K562 (cell line): Measurements from ENCODE around the gene KLHL28. TPM values are rescaled to one million over a fixed set of nuclear protein-coding genes. Genes with fewer than 3 reads are reported as not detected.
A peak's percentile ranks its signal among the peaks of the same experiment; 100 is the strongest.

Experiments
- ARID3B ChIP-seq: fragments of 250-450 bp; sonication (Bioruptor Pico); IDR thresholded peaks from 2 replicates; pipeline ENCODE4 v1.4.0; 2020; ENCODE audit warnings: borderline replicate concordance
- ATF1 ChIP-seq, 2 experiments: fragments of 450-650 bp in 1 of 2; IDR thresholded peaks; 2 replicates each; pipeline ENCODE4 v1.6.1; 2016; ENCODE audit warnings: missing compliant biosample characterization in 1 of 2, missing genetic modification characterization in 1 of 2
- ESRRA ChIP-seq: fragments of 450-650 bp; IDR thresholded peaks from 2 replicates; pipeline ENCODE4 v1.6.1; 2014; ENCODE audit warnings: low read depth, mild to moderate bottlenecking, moderate library complexity, borderline replicate concordance
- FUS ChIP-seq: fragments of 200-400 bp; formaldehyde crosslinking; optimal IDR thresholded peaks from 2 replicates; pipeline ENCODE3; 2017; ENCODE audit warnings: low read depth, low read length
- NCOA6 ChIP-seq: fragments of 450-650 bp; IDR thresholded peaks from 2 replicates; pipeline ENCODE4 v1.6.1; 2017; ENCODE audit warnings: mild to moderate bottlenecking
- POLR2G ChIP-seq: fragments of 200-400 bp; formaldehyde crosslinking; IDR thresholded peaks from 2 replicates; pipeline ENCODE4 v1.6.1; 2017; ENCODE audit warnings: low read depth, mild to moderate bottlenecking, antibody characterized with exemption, low read length, moderate library complexity
- PRMT5 ChIP-seq: sonication (generic); formaldehyde crosslinking; IDR thresholded peaks from 2 replicates; pipeline ENCODE4 v1.5.0; 2020; ENCODE audit warnings: missing genetic modification reagents
- SP1 ChIP-seq: sonication (generic); formaldehyde crosslinking; IDR thresholded peaks from 2 replicates; pipeline ENCODE4 v1.8.1; 2022; ENCODE audit warnings: mild to moderate bottlenecking, missing genetic modification reagents
- TFAP4 ChIP-seq: sonication (generic); formaldehyde crosslinking; IDR thresholded peaks from 2 replicates; pipeline ENCODE4 v1.8.0; 2022; ENCODE audit warnings: missing genetic modification reagents, mild to moderate bottlenecking, moderate library complexity, borderline replicate concordance
- VEZF1 ChIP-seq: fragments of 200-800 bp; sonication (Bioruptor generic); IDR thresholded peaks from 2 replicates; pipeline ENCODE4 v1.6.1; 2017; ENCODE audit warnings: missing genetic modification characterization, missing compliant biosample characterization
- ZBTB7A ChIP-seq: IDR thresholded peaks from 2 replicates; pipeline ENCODE4 v1.6.1; 2011; ENCODE audit warnings: low read depth, mild to moderate bottlenecking, low read length, moderate library complexity, borderline replicate concordance; ENCODE audit not compliant: control insufficient read depth
- polyA plus RNA-seq, 8 experiments: library from polyadenylated mRNA; depleted of rRNA in 4 of 8; stranded (reverse) in 5 of 8; unstranded in 3 of 8; fragments of >200 nt; fragmentation: Nextera tagmentation in 2 of 8; fragmentation: Illumina TruSeq in 1 of 8; extraction: Ambion mirVana in 2 of 8; extraction: Trizol in 1 of 8; gene quantifications; 2 replicates each; pipeline versions ENCODE4 v1.2.1 to v1.2.3, GENCODE V29; 2011 to 2014; ENCODE audit warnings: inconsistent platforms in 1 of 8, missing spikeins in 1 of 8
- total RNA-seq, 7 experiments: library from RNA; depleted of rRNA in 6 of 7; stranded (reverse); fragments of >200 nt in 6 of 7; fragmentation: Illumina TruSeq in 2 of 7; extraction: Trizol in 2 of 7; gene quantifications; 2 replicates each; pipeline versions ENCODE4 v1.2.1 to v1.2.3, GENCODE V29; 2011 to 2021; ENCODE audit warnings: low replicate concordance in 1 of 7

Gene KLHL28
- total and polyA plus RNA-seq, 9 of the 15 experiments (the other 6 are each of a cell fraction or from before 2014, with no cell fraction given): 1.1 to 7.5 (median 4.7) TPM

- TF ChIP-seq ATF1 (CRISPR knock-in tag; IDR thresholded peaks at IDR 0.05): no peak
- TF ChIP-seq ATF1 (tag; IDR thresholded peaks at IDR 0.05): peak; percentile 68
- peak; percentile 28 for TF ChIP-seq FUS
- peak; percentile 100 for TF ChIP-seq VEZF1 (CRISPR knock-in tag)
- peak; percentile 41; the same call in 1 of the 2 replicates for TF ChIP-seq TFAP4
- peak; percentile 68; the same call in 1 of the 2 replicates for TF ChIP-seq ZBTB7A
- TF ChIP-seq SP1 (CRISPR knock-in tag): 0 out of 2 replicates have a peak, but pooled peaks have one; percentile 33
- peak; percentile 84 for TF ChIP-seq POLR2G
- peak; percentile 21; the same call in 1 of the 2 replicates for TF ChIP-seq ESRRA
- no peak for TF ChIP-seq ARID3B
- no peak for TF ChIP-seq PRMT5
- TF ChIP-seq NCOA6: no peak
These were observed 64.5 kb downstream of the KLHL28 start (continued) for GRCh38 chr14:44897041-44897844.
